Nephron progenitor cell (in vitro differentiated cells): Measurements from ENCODE around the gene RBMS3.

Experiments used
- DNase-seq: peaks from one replicate; pipeline ENCODE4 v3.0.0; 2021
- H3K27ac Mint-ChIP-seq: 2 replicates; pipeline ENCODE4 v1.8.0; 2021; ENCODE audit warnings: mild to moderate bottlenecking, moderate library complexity, mixed read lengths
- H3K27me3 Mint-ChIP-seq: 2 replicates; pipeline ENCODE4 v1.8.0; 2021; ENCODE audit warnings: mild to moderate bottlenecking, low read depth, mixed read lengths; ENCODE audit not compliant: poor library complexity
- H3K36me3 Mint-ChIP-seq: 2 replicates; pipeline ENCODE4 v1.8.0; 2021; ENCODE audit warnings: low read depth, mixed read lengths
- H3K4me1 Mint-ChIP-seq: 2 replicates; pipeline ENCODE4 v1.8.0; 2021; ENCODE audit warnings: mixed read lengths
- H3K4me3 Mint-ChIP-seq: 2 replicates; pipeline ENCODE4 v1.8.0; 2021; ENCODE audit warnings: mild to moderate bottlenecking, moderate library complexity, mixed read lengths
- H3K9me3 Mint-ChIP-seq: 2 replicates; pipeline ENCODE4 v1.8.0; 2021; ENCODE audit warnings: mild to moderate bottlenecking, moderate library complexity, mixed read lengths
- TF ChIP-seq, protein P1 (sequence below): fragments of 200-600 bp; sonication (generic); IDR thresholded peaks from 2 replicates; pipeline ENCODE4 v1.5.0; 2021; ENCODE audit warnings: antibody characterized with exemption

The RBMS3 gene

DNA sequence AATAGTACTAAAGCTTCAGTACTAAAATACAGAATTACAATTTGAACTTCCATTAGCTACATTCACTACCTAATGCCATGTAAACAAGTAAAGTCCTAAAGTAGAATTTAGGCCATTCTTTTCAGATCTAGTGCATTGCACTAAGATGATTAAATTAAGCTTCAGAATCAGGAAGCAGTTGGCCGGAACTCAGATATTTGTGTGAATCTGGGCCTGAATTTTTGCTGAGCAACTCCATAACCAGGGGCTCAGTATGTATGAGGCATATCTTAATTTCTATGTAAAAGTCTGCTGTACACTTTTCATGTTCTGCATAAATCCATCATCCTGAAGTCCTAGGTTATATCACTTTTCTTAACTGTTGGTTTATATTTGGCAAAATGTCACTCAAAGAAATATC is 246.4 kb downstream of the RBMS3 start:
- H3K9me3 Mint-ChIP-seq, result no peaks in the 10 kb centered on the region
- no peaks in the 10 kb centered on the region for H3K4me1 Mint-ChIP-seq

DNA sequence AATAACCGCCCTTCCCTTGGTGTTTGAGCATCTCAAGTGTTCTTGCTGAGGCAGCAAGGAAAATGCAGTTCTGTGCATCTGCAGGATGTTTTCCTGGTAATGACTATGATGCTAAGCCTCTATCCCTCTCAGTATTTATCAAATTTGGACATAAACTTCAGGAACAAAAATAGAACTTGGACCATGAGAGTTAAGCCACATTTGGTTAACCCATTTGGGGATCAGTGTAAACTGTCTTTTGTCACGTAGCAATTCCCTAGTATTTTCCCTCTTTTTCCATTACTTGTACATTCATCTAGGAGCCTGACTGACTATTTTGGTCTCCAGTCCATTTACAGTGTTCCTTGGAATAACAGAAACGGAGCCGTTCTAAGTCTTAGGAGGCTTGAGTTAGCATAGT is 250.8 kb downstream of the RBMS3 start:
- no peak overlapping the region for H3K4me3 Mint-ChIP-seq
- TF ChIP-seq, protein P1, sequence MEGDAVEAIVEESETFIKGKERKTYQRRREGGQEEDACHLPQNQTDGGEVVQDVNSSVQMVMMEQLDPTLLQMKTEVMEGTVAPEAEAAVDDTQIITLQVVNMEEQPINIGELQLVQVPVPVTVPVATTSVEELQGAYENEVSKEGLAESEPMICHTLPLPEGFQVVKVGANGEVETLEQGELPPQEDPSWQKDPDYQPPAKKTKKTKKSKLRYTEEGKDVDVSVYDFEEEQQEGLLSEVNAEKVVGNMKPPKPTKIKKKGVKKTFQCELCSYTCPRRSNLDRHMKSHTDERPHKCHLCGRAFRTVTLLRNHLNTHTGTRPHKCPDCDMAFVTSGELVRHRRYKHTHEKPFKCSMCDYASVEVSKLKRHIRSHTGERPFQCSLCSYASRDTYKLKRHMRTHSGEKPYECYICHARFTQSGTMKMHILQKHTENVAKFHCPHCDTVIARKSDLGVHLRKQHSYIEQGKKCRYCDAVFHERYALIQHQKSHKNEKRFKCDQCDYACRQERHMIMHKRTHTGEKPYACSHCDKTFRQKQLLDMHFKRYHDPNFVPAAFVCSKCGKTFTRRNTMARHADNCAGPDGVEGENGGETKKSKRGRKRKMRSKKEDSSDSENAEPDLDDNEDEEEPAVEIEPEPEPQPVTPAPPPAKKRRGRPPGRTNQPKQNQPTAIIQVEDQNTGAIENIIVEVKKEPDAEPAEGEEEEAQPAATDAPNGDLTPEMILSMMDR, result no peak
- H3K9me3 Mint-ChIP-seq, result no peaks in the 10 kb centered on the region
- H3K36me3 Mint-ChIP-seq, result no peaks in the 10 kb centered on the region
- H3K27me3 Mint-ChIP-seq, result no peaks in the 10 kb centered on the region
- peaks cover 6% of the 10 kb centered on the region for H3K4me1 Mint-ChIP-seq
- no peak overlapping the region for H3K27ac Mint-ChIP-seq
- DNase-seq, result no peak

More for the DNA sequence above, 246.4 kb downstream of the RBMS3 start:
- no peaks in the 10 kb centered on the region for H3K36me3 Mint-ChIP-seq
- H3K4me3 Mint-ChIP-seq, result no peak overlapping the region
- no peaks in the 10 kb centered on the region for H3K27me3 Mint-ChIP-seq
- H3K27ac Mint-ChIP-seq, result no peak overlapping the region
- TF ChIP-seq, protein P1, result no peak
- no peak for DNase-seq

DNA sequence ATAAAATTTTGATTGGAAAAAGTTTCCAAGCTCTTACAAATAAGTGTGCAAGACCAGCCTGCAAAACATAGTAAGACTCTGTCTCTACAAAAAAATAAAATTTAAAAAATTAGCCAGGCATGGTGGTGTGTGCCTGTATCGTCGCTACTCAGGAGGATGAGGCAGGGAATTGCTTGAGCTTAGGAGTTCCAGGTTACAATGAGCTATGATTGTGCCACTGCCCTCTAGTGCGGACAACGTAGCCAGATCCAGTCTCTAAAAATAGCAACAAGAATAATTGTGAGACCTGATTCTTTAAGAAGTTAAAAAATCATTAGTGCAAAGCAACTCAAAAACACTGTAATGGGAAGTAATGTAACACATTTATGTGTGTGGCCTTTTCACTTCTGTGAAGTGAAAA is 251.6 kb downstream of the RBMS3 start:
- TF ChIP-seq, protein P1, result no peak
- H3K4me1 Mint-ChIP-seq, result peaks cover 6% of the 10 kb centered on the region
- no peaks in the 10 kb centered on the region for H3K27me3 Mint-ChIP-seq
- no peak overlapping the region for H3K4me3 Mint-ChIP-seq
- H3K27ac Mint-ChIP-seq, result no peak overlapping the region
- no peaks in the 10 kb centered on the region for H3K36me3 Mint-ChIP-seq
- H3K9me3 Mint-ChIP-seq, result no peaks in the 10 kb centered on the region
- DNase-seq, result no peak

DNA sequence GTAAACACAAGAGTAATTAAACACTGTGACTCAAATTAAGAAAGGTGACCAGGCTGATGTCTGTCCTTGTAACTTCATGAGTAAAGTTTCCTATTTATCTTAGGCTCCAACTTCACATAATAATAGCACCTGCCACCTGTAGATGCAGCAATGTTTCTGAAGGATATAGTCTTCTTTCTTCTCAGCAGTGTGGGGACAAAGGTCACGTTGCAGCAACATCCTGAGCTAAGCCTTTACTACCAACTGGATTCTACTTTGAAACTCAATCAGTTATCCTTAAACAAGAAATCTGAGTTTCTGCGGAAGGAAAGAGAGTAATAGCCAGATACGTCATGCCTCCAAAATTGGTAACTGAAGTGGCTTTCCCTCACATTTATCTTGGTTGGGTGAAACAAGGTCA is 253.1 kb downstream of the RBMS3 start:
- no peak for DNase-seq
- Mint-ChIP-seq H3K27me3 (no peaks in the 10 kb centered on the region), H3K9me3 (no peaks in the 10 kb centered on the region), H3K27ac (no peak overlapping the region), H3K4me1 (peaks cover 6% of the 10 kb centered on the region), H3K4me3 (no peak overlapping the region), H3K36me3 (no peaks in the 10 kb centered on the region)
- TF ChIP-seq, protein P1, result no peak

DNA sequence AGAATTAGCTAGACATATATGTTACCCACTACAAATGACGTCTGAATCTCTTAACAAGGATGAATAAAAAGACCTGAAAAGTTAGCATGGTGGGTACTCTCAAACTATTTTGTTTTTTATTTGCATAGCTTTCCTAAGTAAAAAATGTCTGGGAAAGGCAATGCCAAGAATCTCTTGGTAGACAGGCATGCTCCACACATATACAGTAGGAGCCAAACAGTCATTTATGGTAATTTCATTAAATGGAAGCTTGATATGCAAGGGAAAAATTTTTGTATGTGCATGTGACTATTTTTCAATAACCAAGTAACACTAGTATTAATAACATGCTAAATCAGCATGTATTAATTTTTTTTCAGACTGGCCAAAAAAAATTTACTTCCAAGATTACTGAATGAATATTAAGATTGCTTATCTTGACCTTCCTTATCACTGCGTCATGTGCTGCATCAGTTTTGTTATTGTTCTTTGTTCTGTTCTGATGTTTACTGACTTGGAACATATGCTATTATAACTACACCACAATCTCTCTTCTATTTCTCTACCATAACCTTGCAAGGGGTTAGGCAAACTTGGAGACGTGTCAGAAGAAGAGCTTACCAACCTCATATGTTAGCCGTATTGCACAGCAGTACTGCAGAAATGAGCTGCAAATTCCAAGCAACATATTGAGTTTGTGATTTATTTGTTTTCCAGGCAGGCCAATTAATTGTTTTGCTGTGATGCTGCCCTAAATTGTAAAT is 255.3 kb downstream of the RBMS3 start:
- TF ChIP-seq, protein P1, result no peak
- Mint-ChIP-seq H3K27ac (no peak overlapping the region), H3K36me3 (no peaks in the 10 kb centered on the region), H3K4me3 (no peak overlapping the region), H3K4me1 (peaks cover 6% of the 10 kb centered on the region), H3K27me3 (no peaks in the 10 kb centered on the region), H3K9me3 (no peaks in the 10 kb centered on the region)
- no peak for DNase-seq
